Peyer's patch (tissue), 4 donors: ENCODE data around the gene PCP4. TPM values are rescaled to one million over a fixed set of nuclear protein-coding genes. Genes with fewer than 3 reads are reported as not detected.

Experiments used
- DNase-seq, 3 donors: peaks; one replicate each; pipeline ENCODE4 v3.0.0-alpha.2; 2017 to 2019
- H3K27ac ChIP-seq, 4 donors: fragments of 200-600 bp; sonication (generic); one replicate each; pipeline ENCODE4 v1.5.1; 2016 to 2019
- H3K27me3 ChIP-seq, 2 donors: fragments of 200-600 bp; sonication (generic); one replicate each; pipeline ENCODE4 v1.5.1; 2019
- H3K36me3 ChIP-seq, 3 donors: fragments of 200-600 bp; sonication (generic); one replicate each; pipeline ENCODE4 v1.5.1; 2016 to 2019
- H3K4me1 ChIP-seq, 4 donors: fragments of 200-600 bp; sonication (generic); one replicate each; pipeline ENCODE4 v1.5.1; 2016 to 2019
- H3K4me3 ChIP-seq, 4 donors: fragments of 200-600 bp; sonication (generic); 1 replicate in 3 of 4; 2 replicates in 1 of 4; pipeline ENCODE4 v1.5.1; 2016 to 2019; ENCODE audit warnings: mild to moderate bottlenecking in 1 of 4
- H3K9me3 ChIP-seq, 4 donors: fragments of 200-600 bp; sonication (generic); one replicate each; pipeline ENCODE4 v1.5.1; 2016 to 2019; ENCODE audit warnings: mild to moderate bottlenecking in 1 of 4
- POLR2A ChIP-seq, 2 donors: fragments of 450-650 bp; IDR thresholded peaks; one replicate each; pipeline ENCODE4 v1.5.1; 2017; ENCODE audit warnings: antibody characterized with exemption in 2 of 2, mild to moderate bottlenecking in 2 of 2, moderate library complexity in 2 of 2
- total RNA-seq, 4 donors: library from RNA; depleted of rRNA; stranded (reverse); fragments of >200 nt; gene quantifications; one replicate each; pipeline ENCODE4 v1.1.0, GENCODE V29; 2016
- TF ChIP-seq, protein P1 (sequence below), 6 experiments: fragments of 450-650 bp in 4 of 6; fragments of 200-600 bp in 2 of 6; sonication (generic) in 1 of 6; IDR thresholded peaks; one replicate each; pipeline ENCODE4 v1.5.1; 2017 to 2019; ENCODE audit warnings: antibody characterized with exemption in 6 of 6, mild to moderate bottlenecking in 3 of 6, moderate library complexity in 1 of 6

PCP4 gene
- total RNA-seq, 4 donors from 2014 or later: 7.1 TPM; not detected in 3

DNA sequence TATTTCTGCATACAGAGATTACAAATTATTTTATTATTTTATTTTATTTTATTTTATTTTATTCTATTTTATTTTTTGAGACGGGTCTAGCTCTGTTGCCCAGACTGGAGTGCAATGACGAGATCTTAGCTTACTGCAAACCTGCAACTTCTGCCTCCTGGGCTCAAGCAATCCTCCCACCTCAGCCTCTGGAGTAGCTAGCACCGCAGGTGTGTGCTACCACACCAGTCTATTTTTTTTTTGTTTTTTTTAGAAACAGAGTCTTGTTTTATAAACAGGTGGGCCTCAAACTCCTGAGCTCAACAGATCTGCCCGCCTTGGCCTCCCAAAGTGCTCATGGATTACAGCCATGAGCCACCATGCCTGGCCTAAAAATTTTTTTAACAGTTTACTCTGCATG, 88.1 kb downstream of the PCP4 start:
- no peak overlapping the region for H3K27ac ChIP-seq
- no peaks in the 10 kb centered on the region for H3K36me3 ChIP-seq
- TF ChIP-seq, protein P1, sequence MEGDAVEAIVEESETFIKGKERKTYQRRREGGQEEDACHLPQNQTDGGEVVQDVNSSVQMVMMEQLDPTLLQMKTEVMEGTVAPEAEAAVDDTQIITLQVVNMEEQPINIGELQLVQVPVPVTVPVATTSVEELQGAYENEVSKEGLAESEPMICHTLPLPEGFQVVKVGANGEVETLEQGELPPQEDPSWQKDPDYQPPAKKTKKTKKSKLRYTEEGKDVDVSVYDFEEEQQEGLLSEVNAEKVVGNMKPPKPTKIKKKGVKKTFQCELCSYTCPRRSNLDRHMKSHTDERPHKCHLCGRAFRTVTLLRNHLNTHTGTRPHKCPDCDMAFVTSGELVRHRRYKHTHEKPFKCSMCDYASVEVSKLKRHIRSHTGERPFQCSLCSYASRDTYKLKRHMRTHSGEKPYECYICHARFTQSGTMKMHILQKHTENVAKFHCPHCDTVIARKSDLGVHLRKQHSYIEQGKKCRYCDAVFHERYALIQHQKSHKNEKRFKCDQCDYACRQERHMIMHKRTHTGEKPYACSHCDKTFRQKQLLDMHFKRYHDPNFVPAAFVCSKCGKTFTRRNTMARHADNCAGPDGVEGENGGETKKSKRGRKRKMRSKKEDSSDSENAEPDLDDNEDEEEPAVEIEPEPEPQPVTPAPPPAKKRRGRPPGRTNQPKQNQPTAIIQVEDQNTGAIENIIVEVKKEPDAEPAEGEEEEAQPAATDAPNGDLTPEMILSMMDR (IDR thresholded peaks at IDR 0.05): no peak
- TF ChIP-seq POLR2A (IDR thresholded peaks at IDR 0.05): no peak
- no peaks in the 10 kb centered on the region for H3K27me3 ChIP-seq
- no peaks in the 10 kb centered on the region for H3K9me3 ChIP-seq
- DNase-seq: no peak
- H3K4me1 ChIP-seq: no peaks in the 10 kb centered on the region
- H3K4me3 ChIP-seq: no peak overlapping the region

DNA sequence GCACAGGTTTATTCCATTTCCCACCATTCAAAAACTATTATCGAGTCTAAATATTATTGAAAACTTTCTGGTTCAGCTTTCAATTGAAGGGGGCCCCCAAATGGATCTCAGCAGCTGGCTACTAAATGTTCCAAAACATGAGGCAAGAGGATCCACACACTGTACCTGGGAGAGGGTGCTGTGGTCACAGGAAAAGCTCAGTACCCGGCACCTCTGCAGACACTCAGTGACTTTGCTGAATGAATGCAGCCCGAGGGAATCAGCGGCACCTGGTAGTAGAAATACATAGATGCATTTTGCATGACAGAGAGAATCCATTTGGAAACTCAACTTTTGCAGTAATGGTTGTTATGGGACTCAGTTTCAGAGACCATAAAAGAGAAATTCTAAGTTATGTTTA, 89.3 kb downstream of the PCP4 start:
- Histone ChIP-seq H3K27ac (no peak overlapping the region), H3K27me3 (no peaks in the 10 kb centered on the region), H3K4me1 (no peaks in the 10 kb centered on the region), H3K4me3 (no peak overlapping the region), H3K36me3 (no peaks in the 10 kb centered on the region), H3K9me3 (no peaks in the 10 kb centered on the region)
- TF ChIP-seq, protein P1 (IDR thresholded peaks at IDR 0.05): no peak
- TF ChIP-seq POLR2A (IDR thresholded peaks at IDR 0.05): no peak
- DNase-seq: no peak

DNA sequence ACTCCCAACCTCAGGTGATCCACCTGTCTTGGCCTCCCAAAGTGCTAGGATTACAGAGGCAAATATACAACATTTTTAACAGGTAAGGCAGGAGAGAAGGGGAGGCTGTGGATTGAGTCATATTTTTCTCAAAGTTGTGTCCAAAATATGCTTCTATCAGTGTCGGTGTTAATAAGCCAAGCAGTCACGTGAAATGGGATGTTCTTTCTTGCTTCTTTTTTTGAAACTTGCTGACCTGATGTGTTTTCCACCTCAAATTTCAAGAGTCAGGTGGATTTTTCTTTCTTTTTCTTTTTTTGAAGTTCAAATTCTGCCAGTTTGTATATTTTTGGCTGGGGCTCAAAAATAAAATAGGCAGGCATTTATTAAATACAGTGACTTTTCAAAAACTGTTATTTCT, 91.5 kb downstream of the PCP4 start:
- Histone ChIP-seq H3K27ac (no peak overlapping the region), H3K4me1 (no peaks in the 10 kb centered on the region), H3K9me3 (no peaks in the 10 kb centered on the region)

DNA sequence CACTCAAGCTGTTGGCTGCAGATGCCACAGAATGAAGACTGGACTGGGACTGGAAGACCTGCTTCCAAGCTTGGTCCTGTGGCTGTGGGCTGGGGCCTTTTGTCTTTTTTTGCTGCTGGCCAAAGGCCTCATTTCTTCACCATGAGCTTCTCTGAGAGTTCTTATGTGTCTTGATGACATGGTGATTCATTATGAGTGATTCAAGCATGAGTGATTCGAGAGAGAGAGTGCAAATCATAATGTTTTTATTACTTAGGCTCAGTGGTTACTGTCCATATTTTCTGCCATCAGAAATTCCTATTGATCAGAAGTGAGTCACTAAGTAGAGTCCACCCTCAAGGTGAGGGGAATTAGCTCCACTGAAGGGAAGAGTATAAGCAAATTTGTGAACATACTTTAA, 94.0 kb downstream of the PCP4 start:
- no peaks in the 10 kb centered on the region for H3K4me1 ChIP-seq
- no peak for TF ChIP-seq POLR2A (IDR thresholded peaks at IDR 0.05)
- TF ChIP-seq, protein P1 (IDR thresholded peaks at IDR 0.05): no peak
- no peak overlapping the region for H3K4me3 ChIP-seq
- H3K36me3 ChIP-seq: no peaks in the 10 kb centered on the region
- DNase-seq: no peak
- H3K9me3 ChIP-seq: no peaks in the 10 kb centered on the region
- no peaks in the 10 kb centered on the region for H3K27me3 ChIP-seq
- H3K27ac ChIP-seq: no peak overlapping the region

More for the DNA sequence above, 91.5 kb downstream of the PCP4 start:
- DNase-seq: no peak
- Histone ChIP-seq H3K27me3 (no peaks in the 10 kb centered on the region), H3K4me3 (no peak overlapping the region), H3K36me3 (no peaks in the 10 kb centered on the region)
- TF ChIP-seq, protein P1 (IDR thresholded peaks at IDR 0.05): no peak
- no peak for TF ChIP-seq POLR2A (IDR thresholded peaks at IDR 0.05)

DNA sequence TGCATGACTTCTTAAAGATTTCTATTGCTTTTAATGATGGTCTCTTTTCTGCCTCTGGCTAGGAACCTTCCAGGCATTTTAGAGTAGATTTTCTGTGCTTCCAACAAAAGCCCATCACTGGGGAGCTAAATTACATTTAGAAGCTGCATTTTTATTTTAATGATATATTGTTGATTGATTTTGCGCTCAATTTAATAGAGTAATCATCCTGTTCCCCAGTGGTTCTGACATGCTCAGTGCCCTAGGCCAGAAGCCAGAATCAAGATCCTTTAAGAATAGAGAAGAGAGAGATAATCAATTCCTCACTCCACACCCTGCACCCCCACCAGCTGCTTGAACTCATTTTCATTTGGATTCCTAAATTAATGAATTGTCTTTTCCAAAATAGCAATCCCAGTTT, 97.8 kb downstream of the PCP4 start:
- H3K36me3 ChIP-seq: no peaks in the 10 kb centered on the region
- H3K27me3 ChIP-seq: no peaks in the 10 kb centered on the region
- H3K4me3 ChIP-seq: no peak overlapping the region
- DNase-seq: no peak
- H3K9me3 ChIP-seq: no peaks in the 10 kb centered on the region
- no peaks in the 10 kb centered on the region for H3K4me1 ChIP-seq
- no peak for TF ChIP-seq POLR2A (IDR thresholded peaks at IDR 0.05)
- TF ChIP-seq, protein P1 (IDR thresholded peaks at IDR 0.05): no peak
- H3K27ac ChIP-seq: no peak overlapping the region

DNA sequence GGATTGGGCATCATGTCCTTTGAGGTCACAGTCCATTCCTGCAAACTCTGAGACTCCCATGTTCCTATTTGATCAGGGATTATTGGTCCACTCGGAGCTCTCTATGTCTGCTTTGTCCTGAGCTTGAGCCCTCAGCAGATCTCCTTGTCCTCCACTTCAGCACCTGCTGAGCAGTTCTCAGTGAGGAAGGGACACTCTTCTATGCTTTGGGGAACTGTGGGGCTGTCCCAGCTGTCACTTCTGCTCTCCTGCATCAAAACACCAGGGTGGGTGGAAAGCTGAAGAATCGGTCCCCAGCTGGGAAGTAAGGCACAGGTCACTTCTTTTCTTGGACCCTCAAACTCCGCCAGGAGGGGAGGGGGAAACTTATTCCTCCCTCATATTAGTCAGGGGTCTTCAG, 99.5 kb downstream of the PCP4 start:
- no peaks in the 10 kb centered on the region for H3K4me1 ChIP-seq
- H3K27me3 ChIP-seq: no peaks in the 10 kb centered on the region
- no peak overlapping the region for H3K27ac ChIP-seq
- H3K4me3 ChIP-seq: no peak overlapping the region
- TF ChIP-seq POLR2A (IDR thresholded peaks at IDR 0.05): no peak
- TF ChIP-seq, protein P1 (IDR thresholded peaks at IDR 0.05): no peak
- no peaks in the 10 kb centered on the region for H3K9me3 ChIP-seq
- H3K36me3 ChIP-seq: no peaks in the 10 kb centered on the region
- no peak for DNase-seq
